Measurements from ENCODE around the gene ADGB. TPM values are rescaled to one million over a fixed set of nuclear protein-coding genes. Genes with fewer than 3 reads are reported as not detected.

ADGB gene
- total RNA-seq, 1 donor from 2014 or later, result not detected

GRCh38 chr6:146693342-146693741, 94.6 kb downstream of the ADGB start:
- no peak for TF ChIP-seq CTCF (IDR thresholded peaks at IDR 0.05)
- Mint-ChIP-seq H3K27me3 (ENCODE audit: unreplicated experiment) (peaks cover 33% of the 10 kb centered on the region), H3K36me3 (ENCODE audit: unreplicated experiment) (no peaks in the 10 kb centered on the region)

GRCh38 chr6:146697921-146698320, 99.1 kb downstream of the ADGB start:
- DNase-seq (ENCODE audit: extremely low spot score, unreplicated experiment), result no peak
- no peaks in the 10 kb centered on the region for H3K36me3 Mint-ChIP-seq (ENCODE audit: unreplicated experiment)
- H3K4me3 Mint-ChIP-seq (ENCODE audit: unreplicated experiment), result no peak overlapping the region
- peaks cover 31% of the 10 kb centered on the region for H3K27me3 Mint-ChIP-seq (ENCODE audit: unreplicated experiment)
- no peak for TF ChIP-seq CTCF (IDR thresholded peaks at IDR 0.05)
- no peaks in the 10 kb centered on the region for H3K9me3 Mint-ChIP-seq (ENCODE audit: unreplicated experiment)
- H3K4me1 Mint-ChIP-seq (ENCODE audit: unreplicated experiment), result no peaks in the 10 kb centered on the region
- H3K27ac Mint-ChIP-seq (ENCODE audit: unreplicated experiment), result no peak overlapping the region

More at GRCh38 chr6:146693342-146693741, 94.6 kb downstream of the ADGB start:
- DNase-seq (ENCODE audit: extremely low spot score, unreplicated experiment), result no peak
- Mint-ChIP-seq H3K9me3 (ENCODE audit: unreplicated experiment) (no peaks in the 10 kb centered on the region), H3K4me1 (ENCODE audit: unreplicated experiment) (no peaks in the 10 kb centered on the region), H3K4me3 (ENCODE audit: unreplicated experiment) (no peak overlapping the region), H3K27ac (ENCODE audit: unreplicated experiment) (no peak overlapping the region)

- Mint-ChIP-seq H3K27ac (ENCODE audit: unreplicated experiment) (no peak overlapping the region), H3K9me3 (ENCODE audit: unreplicated experiment) (no peaks in the 10 kb centered on the region), H3K4me3 (ENCODE audit: unreplicated experiment) (no peak overlapping the region), H3K36me3 (ENCODE audit: unreplicated experiment) (no peaks in the 10 kb centered on the region), H3K4me1 (ENCODE audit: unreplicated experiment) (no peaks in the 10 kb centered on the region), H3K27me3 (ENCODE audit: unreplicated experiment) (peaks cover 35% of the 10 kb centered on the region)
- DNase-seq (ENCODE audit: extremely low spot score, unreplicated experiment), result peak; percentile 85
- peak; percentile 83 for TF ChIP-seq CTCF (IDR thresholded peaks at IDR 0.05)
These were observed 101.4 kb downstream of the ADGB start for GRCh38 chr6:146700078-146700686.

- H3K9me3 Mint-ChIP-seq (ENCODE audit: unreplicated experiment), result no peaks in the 10 kb centered on the region
- peaks cover 38% of the 10 kb centered on the region for H3K27me3 Mint-ChIP-seq (ENCODE audit: unreplicated experiment)
- no peak for TF ChIP-seq CTCF (IDR thresholded peaks at IDR 0.05)
- DNase-seq (ENCODE audit: extremely low spot score, unreplicated experiment), result no peak
- H3K36me3 Mint-ChIP-seq (ENCODE audit: unreplicated experiment), result no peaks in the 10 kb centered on the region
- no peak overlapping the region for H3K4me3 Mint-ChIP-seq (ENCODE audit: unreplicated experiment)
- H3K27ac Mint-ChIP-seq (ENCODE audit: unreplicated experiment), result no peak overlapping the region
- H3K4me1 Mint-ChIP-seq (ENCODE audit: unreplicated experiment), result no peaks in the 10 kb centered on the region
These were observed 102.9 kb downstream of the ADGB start for GRCh38 chr6:146701632-146702031.

GRCh38 chr6:146709036-146709622, 110.4 kb downstream of the ADGB start:
- Mint-ChIP-seq H3K4me1 (ENCODE audit: unreplicated experiment) (no peaks in the 10 kb centered on the region), H3K9me3 (ENCODE audit: unreplicated experiment) (no peaks in the 10 kb centered on the region), H3K36me3 (ENCODE audit: unreplicated experiment) (no peaks in the 10 kb centered on the region), H3K27me3 (ENCODE audit: unreplicated experiment) (peaks cover 66% of the 10 kb centered on the region), H3K4me3 (ENCODE audit: unreplicated experiment) (no peak overlapping the region), H3K27ac (ENCODE audit: unreplicated experiment) (no peak overlapping the region)
- TF ChIP-seq CTCF (IDR thresholded peaks at IDR 0.05), result no peak
- no peak for DNase-seq (ENCODE audit: extremely low spot score, unreplicated experiment)

All from osteocyte (in vitro differentiated cells).